GM18526 (cell line): ENCODE measurements around the gene ADORA3.

Experiments used
- POLR2A ChIP-seq: IDR thresholded peaks from 3 replicates; pipeline ENCODE4 v1.6.1; 2011; ENCODE audit not compliant: insufficient read length; ENCODE audit errors: extremely low read depth

Gene ADORA3

DNA sequence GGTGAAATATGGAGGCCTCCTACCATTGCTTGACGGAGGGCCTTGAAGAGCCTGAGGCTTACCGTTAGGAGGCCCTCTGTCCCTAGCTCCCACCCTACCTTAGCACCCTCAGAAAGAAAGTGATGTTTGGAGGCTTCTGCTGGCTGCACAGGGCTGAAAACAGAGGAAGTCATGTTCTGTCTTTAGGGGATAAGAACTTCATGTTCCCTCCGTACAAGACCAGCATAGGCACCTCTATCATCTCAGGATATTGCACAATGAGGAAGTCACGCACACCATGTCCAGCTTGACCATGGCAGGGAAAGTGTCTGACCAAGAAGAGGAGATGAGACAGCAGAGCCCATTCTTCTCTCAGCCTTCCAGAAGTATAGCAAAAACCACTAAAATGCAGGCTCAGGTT, 13.8 kb downstream of the ADORA3 start:
- no peak for TF ChIP-seq POLR2A

DNA sequence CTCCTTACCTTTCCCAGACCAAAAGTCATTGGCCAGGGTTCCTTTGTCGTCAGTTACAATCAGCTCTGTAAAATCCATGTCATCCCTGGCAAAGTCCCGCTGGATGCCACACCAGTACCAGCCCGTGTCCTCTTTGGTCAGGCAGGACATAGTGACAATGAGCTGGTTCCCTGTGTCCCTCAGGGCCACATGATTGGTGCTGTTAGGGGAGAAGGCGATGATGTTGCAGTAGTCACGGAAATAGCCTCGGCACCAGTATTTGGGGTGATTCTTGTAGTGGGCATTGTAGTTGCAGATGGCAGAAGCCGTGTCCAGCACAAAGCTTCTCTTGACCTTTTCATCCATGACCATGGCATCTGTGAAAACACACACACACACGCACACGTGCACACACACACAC, 14.8 kb downstream of the ADORA3 start:
- no peak for TF ChIP-seq POLR2A

DNA sequence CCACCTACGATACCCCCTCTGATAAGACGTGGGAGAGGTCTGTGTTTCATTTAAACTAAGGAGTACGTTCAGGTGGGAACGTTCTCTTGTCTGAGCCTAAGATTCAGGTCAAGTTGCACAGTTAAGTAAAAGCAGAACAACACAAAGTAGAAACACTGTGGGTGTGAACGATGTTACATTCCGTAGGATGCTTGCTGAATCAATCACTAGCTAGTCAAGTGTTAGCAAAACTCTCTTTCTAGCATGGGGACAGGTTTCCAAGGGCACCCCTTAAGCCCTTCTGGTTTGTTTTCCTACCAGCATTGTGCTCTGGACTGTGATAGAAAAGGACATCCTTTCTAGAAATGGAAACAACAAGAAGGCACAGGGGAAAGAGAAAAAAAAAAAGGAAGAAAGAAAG, 16.3 kb downstream of the ADORA3 start:
- no peak for TF ChIP-seq POLR2A

DNA sequence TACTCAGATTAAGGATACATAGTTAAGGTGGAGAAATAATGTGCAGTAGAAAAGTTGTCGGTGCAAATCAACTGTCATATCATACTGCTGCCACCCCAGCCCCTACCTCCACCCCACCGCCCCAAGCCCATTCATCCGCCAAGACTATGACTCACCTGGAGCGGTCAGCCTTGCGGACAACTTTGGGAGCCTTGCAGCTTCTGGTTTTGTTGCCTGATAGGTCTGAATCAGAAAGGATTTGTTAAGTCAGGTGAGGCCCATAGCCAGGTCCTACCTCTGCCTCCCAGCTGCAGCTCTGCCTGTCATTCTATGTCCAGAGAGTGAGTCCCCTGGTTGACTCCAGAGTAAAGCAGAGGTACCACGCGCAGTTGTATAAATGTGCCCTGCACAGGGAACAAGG, 17.0 kb downstream of the ADORA3 start:
- TF ChIP-seq POLR2A = no peak

DNA sequence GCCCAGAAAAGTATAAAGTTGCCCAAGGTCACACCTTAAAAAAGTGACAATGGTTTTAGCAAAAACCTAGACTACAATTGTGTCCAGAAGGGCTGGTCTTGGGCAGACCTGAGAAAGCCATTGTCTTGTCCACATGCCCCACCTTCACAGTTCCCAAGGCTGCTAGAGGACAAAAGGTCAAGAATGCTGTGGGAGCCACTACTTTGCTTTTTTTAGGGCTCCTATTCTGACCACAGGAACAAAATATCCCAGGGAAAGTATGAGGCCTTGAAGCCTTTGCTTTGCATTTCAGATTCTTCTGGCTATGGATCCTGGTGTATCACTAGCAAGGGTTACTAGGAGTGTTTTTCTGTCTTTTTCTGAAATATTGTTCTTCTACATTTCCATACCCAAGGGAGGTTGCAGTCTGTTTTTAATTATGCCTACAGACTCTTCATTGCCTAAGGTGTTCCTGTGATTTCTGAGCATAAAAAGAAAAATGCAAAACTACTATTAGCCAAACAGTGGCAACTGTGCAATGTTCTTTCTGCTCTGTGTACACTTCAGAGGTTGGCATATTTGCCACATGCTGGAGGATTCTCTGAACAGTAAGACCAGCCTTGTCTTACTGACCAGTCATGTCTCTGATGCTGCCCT, 18.9 kb downstream of the ADORA3 start:
- TF ChIP-seq POLR2A = no peak

DNA sequence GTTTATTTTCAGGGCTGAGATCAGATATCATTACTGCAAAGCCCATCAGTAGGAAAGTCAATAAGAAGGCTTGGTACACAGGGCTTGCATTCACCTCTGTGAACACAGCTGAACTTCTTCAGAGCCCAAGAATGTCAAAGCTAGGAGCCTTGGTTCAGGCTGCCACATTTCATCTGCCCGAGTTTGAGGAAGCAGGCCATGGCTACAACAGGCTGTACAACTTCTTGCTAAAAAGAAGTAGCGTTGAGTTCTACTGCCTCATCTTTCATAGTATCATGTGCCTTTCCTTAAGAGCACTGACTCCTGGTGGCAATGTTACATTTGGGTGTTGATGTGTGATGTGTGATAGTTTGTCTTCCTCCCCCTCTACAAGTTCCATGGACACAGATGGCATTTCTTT, 19.6 kb downstream of the ADORA3 start:
- TF ChIP-seq POLR2A = no peak

DNA sequence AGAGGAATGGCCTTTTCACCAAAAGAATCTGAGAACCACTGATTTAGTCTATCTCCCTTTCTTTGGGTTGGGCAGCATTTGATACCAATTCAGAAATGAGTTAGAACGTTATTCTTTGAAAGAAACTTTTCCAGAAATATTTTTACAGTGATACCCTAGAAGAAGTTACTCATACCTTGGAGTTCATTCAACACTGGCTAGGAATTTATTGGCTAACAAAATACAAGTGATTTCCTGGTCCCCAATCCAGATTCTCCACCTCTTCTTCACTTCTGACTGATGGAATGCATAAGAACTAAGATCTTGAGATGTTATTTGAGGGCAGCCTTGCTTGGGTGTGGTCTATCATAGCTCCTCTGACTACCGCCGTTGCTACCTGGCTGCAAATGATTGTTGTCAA, 20.3 kb downstream of the ADORA3 start:
- no peak for TF ChIP-seq POLR2A

DNA sequence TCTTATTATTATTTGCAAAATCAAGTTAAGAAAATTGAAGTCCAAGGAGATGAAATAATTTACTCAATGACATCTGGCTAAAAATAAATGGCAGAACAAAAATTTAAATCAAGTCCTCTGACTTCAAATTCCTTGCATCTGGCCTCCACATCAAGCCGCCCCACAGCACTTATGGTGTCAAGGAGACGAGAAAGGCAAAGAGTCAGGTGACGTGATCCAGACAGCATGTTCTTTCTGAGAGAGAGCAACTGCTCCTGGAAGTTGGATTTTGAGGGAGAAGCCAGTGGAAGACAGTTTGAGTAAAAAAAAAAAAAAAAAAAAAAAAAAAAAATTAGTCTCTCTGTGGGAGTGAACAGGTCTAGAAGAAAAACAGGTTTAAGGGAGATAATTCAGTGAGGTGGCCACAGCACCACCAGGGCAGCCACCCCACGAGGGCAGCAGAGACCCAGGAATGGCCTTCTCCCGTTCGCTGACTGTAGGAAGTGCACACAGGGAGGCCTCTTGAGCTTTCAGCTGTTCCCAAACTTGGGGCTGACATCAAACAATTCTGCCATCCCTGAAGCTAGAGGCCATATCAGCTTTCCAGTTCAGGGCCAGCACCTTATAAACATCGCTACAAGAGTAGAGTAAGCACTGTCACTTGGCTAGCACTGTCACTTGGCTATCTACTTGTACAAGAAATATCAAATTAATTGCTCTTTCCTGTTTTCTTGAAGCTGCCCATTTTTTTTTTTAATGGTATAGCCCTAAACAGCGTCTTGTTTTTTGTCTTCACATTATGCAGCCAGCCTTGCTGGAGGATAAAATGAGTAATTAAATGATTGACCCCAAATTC, 21.8 kb downstream of the ADORA3 start:
- no peak for TF ChIP-seq POLR2A

DNA sequence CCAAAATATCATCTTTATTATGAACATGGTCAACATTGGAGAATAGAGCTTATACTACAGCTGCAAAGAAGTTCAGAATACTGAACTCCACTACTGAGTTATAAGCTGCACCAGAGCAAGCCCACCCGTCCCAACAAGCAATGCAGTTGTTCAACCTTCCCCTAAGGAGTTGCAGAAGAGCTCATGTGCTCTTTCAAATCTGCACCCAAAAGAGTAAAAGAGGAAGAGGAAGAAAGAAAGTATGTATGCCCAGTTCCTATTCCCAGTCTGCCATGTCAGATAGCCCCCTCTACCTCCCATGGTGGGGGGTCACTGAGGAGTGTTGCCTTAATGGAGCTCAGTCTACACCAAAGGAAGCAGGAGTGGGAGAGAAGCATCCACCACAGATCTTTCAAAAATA, 22.8 kb downstream of the ADORA3 start:
- TF ChIP-seq POLR2A = no peak

DNA sequence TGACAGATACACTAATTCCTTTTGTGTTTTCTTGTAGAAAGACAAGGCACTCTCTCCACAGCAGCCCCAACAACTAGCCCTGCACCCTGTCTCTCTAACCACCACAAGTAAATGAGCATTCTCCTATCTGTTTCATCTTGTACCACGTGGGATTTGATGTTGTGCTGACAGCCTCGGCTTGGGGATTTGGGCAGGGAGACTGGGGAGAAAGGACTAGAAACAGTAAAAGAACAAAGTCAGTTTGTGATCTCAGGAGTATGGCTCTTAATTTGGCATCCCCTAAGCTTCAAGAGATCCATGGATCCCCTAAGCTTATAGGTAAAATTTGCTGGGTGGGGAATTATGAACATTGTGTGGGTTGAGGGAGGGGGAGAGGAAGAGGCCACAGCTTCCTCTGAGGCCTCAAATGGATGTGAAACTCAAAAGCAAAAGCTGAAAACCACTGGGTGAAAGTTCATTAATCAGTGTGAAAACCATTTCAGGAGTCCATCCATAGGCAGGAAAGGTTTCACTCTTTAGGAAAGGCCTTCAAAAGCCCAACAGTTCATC, 26.6 kb downstream of the ADORA3 start:
- TF ChIP-seq POLR2A = no peak

DNA sequence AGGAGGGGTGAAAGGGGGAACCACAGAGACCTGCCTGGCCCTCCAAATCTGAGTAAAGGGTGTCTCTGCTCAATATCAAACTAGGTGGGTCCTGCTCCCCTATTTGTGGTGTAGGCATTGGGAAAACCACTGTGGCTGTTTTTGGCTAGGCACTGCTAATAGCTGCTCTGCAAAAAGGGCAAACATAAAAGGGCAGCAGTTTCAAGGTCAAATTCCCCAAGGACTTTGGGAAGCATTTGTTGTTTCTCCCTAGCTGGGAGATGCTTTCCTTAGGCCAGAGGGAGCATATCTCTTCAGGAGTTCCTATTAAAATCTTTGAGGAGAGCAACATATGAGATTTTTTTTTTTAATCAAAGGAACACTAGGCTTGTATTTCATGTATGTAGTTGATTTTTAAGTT, 27.2 kb downstream of the ADORA3 start:
- TF ChIP-seq POLR2A = no peak

DNA sequence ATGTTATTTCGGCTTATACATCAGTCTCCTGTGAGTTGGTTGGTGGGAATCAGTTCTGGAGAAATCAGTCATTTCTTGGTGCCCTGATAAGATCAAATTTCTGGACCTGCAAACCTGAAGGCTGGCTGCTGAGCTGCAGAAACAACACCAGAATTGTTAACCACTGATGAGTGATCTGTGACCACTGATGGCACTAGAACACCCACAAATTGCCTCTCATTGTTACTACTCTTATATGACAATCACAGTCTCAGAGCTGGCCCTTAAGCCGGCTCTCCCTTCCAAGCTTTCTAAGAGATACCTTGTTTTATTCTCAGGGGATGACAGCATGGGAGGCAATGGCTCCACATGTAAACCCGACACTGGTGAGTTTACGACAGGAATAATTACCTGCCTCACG, 27.7 kb downstream of the ADORA3 start:
- no peak for TF ChIP-seq POLR2A

DNA sequence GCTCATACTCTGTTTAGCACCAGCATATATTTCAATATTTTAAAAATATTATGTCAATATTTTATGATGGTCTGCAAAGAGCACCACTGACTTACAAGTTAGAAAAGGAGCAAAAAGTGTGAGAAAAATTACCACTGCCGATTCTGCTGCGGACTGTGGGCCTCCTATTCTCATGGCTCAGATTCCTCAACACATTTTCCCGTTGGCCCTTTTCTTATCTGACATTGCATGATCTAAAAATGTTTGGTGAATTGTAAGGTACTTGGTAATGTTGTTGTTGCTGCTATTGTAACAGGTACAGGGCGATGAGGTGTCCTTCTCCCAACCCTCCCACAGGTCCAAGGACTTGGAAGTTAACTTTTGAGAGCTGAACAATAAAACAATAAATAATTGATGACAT, 28.9 kb downstream of the ADORA3 start:
- TF ChIP-seq POLR2A = no peak

DNA sequence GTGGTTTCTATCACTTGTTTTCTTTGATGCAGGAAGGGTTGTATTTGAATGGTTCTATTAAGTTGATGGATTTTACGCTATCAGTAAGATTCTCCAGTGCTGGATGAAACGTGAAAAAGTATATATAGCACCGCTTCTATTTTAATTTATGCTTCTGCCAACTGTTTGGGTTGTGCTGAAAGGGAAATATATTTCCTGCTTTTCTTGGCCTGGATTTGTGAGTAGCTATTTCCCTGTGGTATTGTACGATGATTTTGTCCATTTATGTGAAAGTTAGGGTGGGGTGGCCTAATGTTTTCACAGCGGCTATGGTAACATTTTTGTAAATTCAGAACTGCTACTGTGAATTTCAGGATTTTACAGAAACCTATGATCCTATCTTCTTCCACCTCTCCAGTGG, 29.3 kb downstream of the ADORA3 start:
- TF ChIP-seq POLR2A = no peak

DNA sequence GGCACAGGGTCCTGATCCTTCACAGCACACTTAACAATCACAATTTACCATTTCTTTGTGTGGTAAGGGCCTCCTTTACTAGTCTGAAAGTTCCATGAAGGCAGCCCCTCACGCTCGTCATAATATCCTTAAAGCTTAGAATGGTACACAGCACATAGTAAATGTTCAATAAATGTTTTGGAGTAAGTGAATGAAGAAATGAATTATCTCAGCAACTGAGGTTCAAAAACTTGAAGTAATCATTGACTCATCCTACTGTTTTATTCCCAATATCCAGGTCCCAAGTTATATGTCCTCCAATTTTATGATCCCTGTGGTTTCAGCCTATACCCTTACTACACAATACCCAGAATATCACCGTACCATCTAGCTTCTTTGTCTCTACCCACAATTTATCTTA, 31.9 kb downstream of the ADORA3 start:
- TF ChIP-seq POLR2A = no peak

DNA sequence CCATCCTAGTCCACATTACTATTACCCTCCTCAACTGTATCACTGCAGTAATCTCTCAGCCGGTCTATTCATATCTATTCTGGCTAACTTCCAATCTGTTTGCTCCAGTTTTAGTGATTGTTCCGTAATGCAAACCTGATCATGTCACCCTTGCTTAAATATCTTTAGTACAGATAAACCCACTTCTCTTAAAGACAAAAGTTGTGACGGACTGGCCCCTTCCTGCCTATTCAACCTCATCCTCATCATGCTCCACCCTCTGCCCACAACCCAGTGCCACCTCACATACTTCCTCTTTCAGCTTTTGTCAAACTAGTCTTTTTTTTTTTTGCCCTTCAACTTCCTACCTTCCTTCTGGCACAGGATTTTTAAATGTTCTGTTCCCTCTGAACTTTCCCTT, 32.4 kb downstream of the ADORA3 start:
- no peak for TF ChIP-seq POLR2A
